Choroid plexus epithelial cell (primary cell): Measurements from ENCODE around the gene CRTC2.

Source experiments
- DNase-seq: peaks from one replicate; pipeline ENCODE4 v3.0.0-alpha.2; 2010; ENCODE audit warnings: low read depth
- H3K4me3 ChIP-seq: 2 replicates; pipeline ENCODE4 v1.5.1; 2011; ENCODE audit warnings: low read depth, mild to moderate bottlenecking, control low read depth, low read length, moderate library complexity
- CTCF ChIP-seq: conservative IDR thresholded peaks from 2 replicates; pipeline ENCODE4 v1.5.1; 2011; ENCODE audit warnings: low read depth, mild to moderate bottlenecking, control low read depth, inconsistent platforms, low read length, moderate library complexity

Gene CRTC2

GRCh38 chr1:153968972-153969371, 10.6 kb upstream of the CRTC2 start:
- H3K4me3 ChIP-seq: no peak overlapping the region
- DNase-seq: no peak
- no peak for TF ChIP-seq CTCF

GRCh38 chr1:153968408-153968807, 10.0 kb upstream of the CRTC2 start:
- peak overlapping the region; percentile 72 for H3K4me3 ChIP-seq
- TF ChIP-seq CTCF: no peak
- no peak for DNase-seq

GRCh38 chr1:153968000-153968363, 9.6 kb upstream of the CRTC2 start:
- TF ChIP-seq CTCF: no peak
- peak overlapping the region; percentile 72 for H3K4me3 ChIP-seq
- DNase-seq: no peak

- peak within 1 kb of the TSS; percentile 72 for H3K4me3 ChIP-seq
- peak; percentile 99 for DNase-seq
- peak; percentile 55 for TF ChIP-seq CTCF
These were observed 8.9 kb upstream of the CRTC2 start, which contains the start of gene CREB3L4 for GRCh38 chr1:153967107-153967999. CREB3L4 (plus strand) TSS chr1:153967902; CDS start chr1:153968526, 624 bp downstream.

GRCh38 chr1:153963850-153964331, 5.5 kb upstream of the CRTC2 start:
- peak overlapping the region; percentile 89 for H3K4me3 ChIP-seq
- no peak for DNase-seq
- TF ChIP-seq CTCF: no peak

GRCh38 chr1:153963030-153963849, 4.8 kb upstream of the CRTC2 start, which contains the start of gene SLC39A1:
SLC39A1 (minus strand) TSS chr1:153963537; CDS start chr1:153962715, 822 bp downstream.
- no peak for TF ChIP-seq CTCF
- H3K4me3 ChIP-seq: peak within 1 kb of the TSS; percentile 89
- DNase-seq: peak; percentile 97
